Measurements from ENCODE around the gene C3AR1.

GRCh38 chr12:8057306-8057705, 8.9 kb downstream of the C3AR1 start:
- no peak for TF ChIP-seq POLR2A (IDR thresholded peaks at IDR 0.05)
- TF ChIP-seq, protein P1, sequence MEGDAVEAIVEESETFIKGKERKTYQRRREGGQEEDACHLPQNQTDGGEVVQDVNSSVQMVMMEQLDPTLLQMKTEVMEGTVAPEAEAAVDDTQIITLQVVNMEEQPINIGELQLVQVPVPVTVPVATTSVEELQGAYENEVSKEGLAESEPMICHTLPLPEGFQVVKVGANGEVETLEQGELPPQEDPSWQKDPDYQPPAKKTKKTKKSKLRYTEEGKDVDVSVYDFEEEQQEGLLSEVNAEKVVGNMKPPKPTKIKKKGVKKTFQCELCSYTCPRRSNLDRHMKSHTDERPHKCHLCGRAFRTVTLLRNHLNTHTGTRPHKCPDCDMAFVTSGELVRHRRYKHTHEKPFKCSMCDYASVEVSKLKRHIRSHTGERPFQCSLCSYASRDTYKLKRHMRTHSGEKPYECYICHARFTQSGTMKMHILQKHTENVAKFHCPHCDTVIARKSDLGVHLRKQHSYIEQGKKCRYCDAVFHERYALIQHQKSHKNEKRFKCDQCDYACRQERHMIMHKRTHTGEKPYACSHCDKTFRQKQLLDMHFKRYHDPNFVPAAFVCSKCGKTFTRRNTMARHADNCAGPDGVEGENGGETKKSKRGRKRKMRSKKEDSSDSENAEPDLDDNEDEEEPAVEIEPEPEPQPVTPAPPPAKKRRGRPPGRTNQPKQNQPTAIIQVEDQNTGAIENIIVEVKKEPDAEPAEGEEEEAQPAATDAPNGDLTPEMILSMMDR (IDR thresholded peaks at IDR 0.05): no peak
- TF ChIP-seq POLR2AphosphoS5 (IDR thresholded peaks at IDR 0.05): no peak
- no peak for TF ChIP-seq EP300 (IDR thresholded peaks at IDR 0.05)
